ENCODE results near the gene TYMP.

- TF ChIP-seq, protein P1, sequence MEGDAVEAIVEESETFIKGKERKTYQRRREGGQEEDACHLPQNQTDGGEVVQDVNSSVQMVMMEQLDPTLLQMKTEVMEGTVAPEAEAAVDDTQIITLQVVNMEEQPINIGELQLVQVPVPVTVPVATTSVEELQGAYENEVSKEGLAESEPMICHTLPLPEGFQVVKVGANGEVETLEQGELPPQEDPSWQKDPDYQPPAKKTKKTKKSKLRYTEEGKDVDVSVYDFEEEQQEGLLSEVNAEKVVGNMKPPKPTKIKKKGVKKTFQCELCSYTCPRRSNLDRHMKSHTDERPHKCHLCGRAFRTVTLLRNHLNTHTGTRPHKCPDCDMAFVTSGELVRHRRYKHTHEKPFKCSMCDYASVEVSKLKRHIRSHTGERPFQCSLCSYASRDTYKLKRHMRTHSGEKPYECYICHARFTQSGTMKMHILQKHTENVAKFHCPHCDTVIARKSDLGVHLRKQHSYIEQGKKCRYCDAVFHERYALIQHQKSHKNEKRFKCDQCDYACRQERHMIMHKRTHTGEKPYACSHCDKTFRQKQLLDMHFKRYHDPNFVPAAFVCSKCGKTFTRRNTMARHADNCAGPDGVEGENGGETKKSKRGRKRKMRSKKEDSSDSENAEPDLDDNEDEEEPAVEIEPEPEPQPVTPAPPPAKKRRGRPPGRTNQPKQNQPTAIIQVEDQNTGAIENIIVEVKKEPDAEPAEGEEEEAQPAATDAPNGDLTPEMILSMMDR (conservative IDR thresholded peaks at IDR 0.05 in 1 of 2, IDR thresholded peaks at IDR 0.05 in 1 of 2; ENCODE audit: low read depth in 1 of 2, low read length in 2 of 2): no peak
- no peak for TF ChIP-seq EZH2 (IDR thresholded peaks at IDR 0.05; ENCODE audit: low read length, missing control alignments)
Measured at GRCh38 chr22:50477923-50478322, 51.9 kb downstream of the TYMP start.

All from fibroblast of lung (primary cell).